Measurements from ENCODE around the gene FBXO46. TPM values are rescaled to one million over a fixed set of nuclear protein-coding genes. Genes with fewer than 3 reads are reported as not detected.

FBXO46 gene
- polyA plus RNA-seq, 2 of the 4 experiments (the other 2 are of a cell fraction) = 4.9 to 12.7 TPM

GRCh38 chr19:45766296-45766868 lies 35.7 kb upstream of the FBXO46 start:
- TF ChIP-seq JUN (IDR thresholded peaks at IDR 0.05) (0 out of 5 replicates have a peak, but pooled peaks of 1 of the 2 experiments have one; percentile 25), ATOH8 (CRISPR knock-in tag; IDR thresholded peaks at IDR 0.05; ENCODE audit: low read depth) (no peak), FOSL2 (IDR thresholded peaks at IDR 0.05) (no peak), FOSL2 (CRISPR knock-in tag; IDR thresholded peaks at IDR 0.05) (no peak), ZSCAN20 (CRISPR knock-in tag; IDR thresholded peaks at IDR 0.05) (no peak)
- peak overlapping the region; percentile 84 for H3K4me2 ChIP-seq
- H3K4me1 ChIP-seq = peaks cover 18% of the 10 kb centered on the region
- POLR2A ChIA-PET = interaction anchor here (1.1 to 4.5 kb wide), 2 partner anchors 49 to 74 kb away, joined by 3 to 68 read pairs; partner anchors contain the start of genes QPCTL and SNRPD2
- CTCF ChIA-PET = interaction anchor here (0.9 to 74.3 kb wide), 7 partner anchors 10 to 175 kb away, joined by 3 to 2204 read pairs (median 43); partner anchors contain the start of genes DMPK, DMWD, QPCTL and RSPH6A
- H3K9me3 ChIP-seq = no peaks in the 10 kb centered on the region
- FAIRE-seq (no peak), ATAC-seq (no peak), DNase-seq (ENCODE audit: low read depth in 1 of 2, low spot score in 1 of 2) (no peak)
- peak overlapping the region; percentile 78; the same call in 1 of the 3 replicates for H3K4me3 ChIP-seq
- 97% methylated on average over 11 of the region's 17 CpGs for WGBS (ENCODE audit: missing lambda C conversion rate)
- H3K27ac ChIP-seq = peak overlapping the region in 1 of 2 experiments; percentile 99; a peak in 3 of 6 replicates

- ATAC-seq (no peak), DNase-seq (ENCODE audit: low read depth in 1 of 2, low spot score in 1 of 2) (no peak), FAIRE-seq (no peak)
- CTCF ChIA-PET = interaction anchor here (1.3 to 74.3 kb wide), 4 partner anchors 10 to 73 kb away, joined by 3 to 2204 read pairs (median 108); partner anchors contain the start of genes DMPK, DMWD, QPCTL and RSPH6A
- no peaks in the 10 kb centered on the region for H3K9me3 ChIP-seq
- H3K27ac ChIP-seq = peak overlapping the region in 1 of 2 experiments; percentile 99; a peak in 1 of 6 replicates
- POLR2A ChIA-PET = interaction anchor here (1.1 kb wide), 1 partner anchor 48 kb away, joined by 3 read pairs; no protein-coding TSS in a partner anchor
- no peak overlapping the region for H3K4me2 ChIP-seq
- H3K4me1 ChIP-seq = peaks cover 13% of the 10 kb centered on the region
- no peak for TF ChIP-seq KDM1A (IDR thresholded peaks at IDR 0.05; ENCODE audit: low read depth)
- no peak for TF ChIP-seq MAZ (IDR thresholded peaks at IDR 0.05; ENCODE audit: borderline replicate concordance, low read depth, low read length)
- TF ChIP-seq PBX3 (IDR thresholded peaks at IDR 0.05) = no peak
- TF ChIP-seq ZC3H11A (IDR thresholded peaks at IDR 0.05) = no peak
- no peak overlapping the region for H3K4me3 ChIP-seq
- WGBS (ENCODE audit: missing lambda C conversion rate) = 89% methylated on average over 23 of the region's 23 CpGs
Observed at GRCh38 chr19:45765702-45766295, 35.1 kb upstream of the FBXO46 start.

GRCh38 chr19:45764945-45765701 lies 34.4 kb upstream of the FBXO46 start:
- ATAC-seq (no peak), DNase-seq (ENCODE audit: low read depth in 1 of 2, low spot score in 1 of 2) (no peak), FAIRE-seq (no peak)
- TF ChIP-seq JUN (IDR thresholded peaks at IDR 0.05) (0 out of 5 replicates have a peak, but pooled peaks of 1 of the 2 experiments have one; percentile 27), TP53 (CRISPR knock-in tag; IDR thresholded peaks at IDR 0.05) (no peak), BCL3 (IDR thresholded peaks at IDR 0.05) (no peak)
- CTCF ChIA-PET = interaction anchor here (1.3 to 74.3 kb wide), 5 partner anchors 9 to 72 kb away, joined by 3 to 2204 read pairs (median 96); partner anchors contain the start of genes DMPK, DMWD, QPCTL and RSPH6A
- H3K4me1 ChIP-seq = peaks cover 13% of the 10 kb centered on the region
- POLR2A ChIA-PET = interaction anchor here (1.2 kb wide), 1 partner anchor 13 kb away, joined by 3 read pairs; no protein-coding TSS in a partner anchor
- no peak overlapping the region for H3K27ac ChIP-seq
- no peak overlapping the region for H3K4me3 ChIP-seq
- 70% methylated on average over 18 of the region's 21 CpGs for WGBS (ENCODE audit: missing lambda C conversion rate)
- H3K4me2 ChIP-seq = no peak overlapping the region
- H3K9me3 ChIP-seq = no peaks in the 10 kb centered on the region

- no peak for ATAC-seq
- CTCF ChIA-PET = interaction anchor here (1.3 to 74.3 kb wide), 5 partner anchors 8 to 72 kb away, joined by 3 to 2204 read pairs (median 96); partner anchors contain the start of genes DMPK, DMWD, QPCTL and RSPH6A
- no peak for FAIRE-seq
- no peak overlapping the region for H3K4me2 ChIP-seq
- H3K4me1 ChIP-seq = peaks cover 13% of the 10 kb centered on the region
- DNase-seq (ENCODE audit: low read depth in 1 of 2, low spot score in 1 of 2) = no peak
- whole genome bisulfite sequencing (ENCODE audit: missing lambda C conversion rate) = 94% methylated on average over 5 of the region's 6 CpGs
- H3K27ac ChIP-seq = no peak overlapping the region
- H3K4me3 ChIP-seq = no peak overlapping the region
- no peaks in the 10 kb centered on the region for H3K9me3 ChIP-seq
- POLR2A ChIA-PET = interaction anchor here (1.2 kb wide), 1 partner anchor 12 kb away, joined by 3 read pairs; no protein-coding TSS in a partner anchor
- TF ChIP-seq CBX8 (IDR thresholded peaks at IDR 0.05) = no peak
- TF ChIP-seq CBX2 (IDR thresholded peaks at IDR 0.05; ENCODE audit: borderline replicate concordance, low read depth) = no peak
- no peak for TF ChIP-seq CHD2 (IDR thresholded peaks at IDR 0.05; ENCODE audit: low read length, partially characterized antibody)
- TF ChIP-seq BCL3 (IDR thresholded peaks at IDR 0.05) = no peak
- no peak for TF ChIP-seq NR3C1 (IDR thresholded peaks at IDR 0.05)
- no peak for TF ChIP-seq RAD21 (conservative IDR thresholded peaks at IDR 0.05 in 1 of 2, IDR thresholded peaks at IDR 0.05 in 1 of 2)
- no peak for TF ChIP-seq NFE2L2 (conservative IDR thresholded peaks at IDR 0.05; ENCODE audit: low read length)
Observed at GRCh38 chr19:45764475-45764874, 33.8 kb upstream of the FBXO46 start.
